ENCODE results near the gene PUS7. TPM values are rescaled to one million over a fixed set of nuclear protein-coding genes. Genes with fewer than 3 reads are reported as not detected.

PUS7 gene
- 8.8 TPM for polyA plus RNA-seq (2012; ENCODE audit: insufficient read depth, insufficient read length, low read depth)

GRCh38 chr7:105521717-105522463 lies at the start of gene PUS7:
TSS of gene PUS7 (minus strand) at chr7:105522271. CDS start at chr7:105508512, 13,759 bp downstream.
- H3K4me3 ChIP-seq (ENCODE audit: low read depth, low read length) = peak within 1 kb of the TSS; percentile 79
- H3K36me3 ChIP-seq = peaks cover 34% of the 10 kb centered on the region
- DNase-seq = peak; percentile 94
- no peaks in the 10 kb centered on the region for H3K9me3 ChIP-seq
- no peak for TF ChIP-seq CTCF (IDR thresholded peaks at IDR 0.05; ENCODE audit: low read depth, low read length)
- H3K27me3 ChIP-seq = no peaks in the 10 kb centered on the region
- no peaks in the 10 kb centered on the region; the same call in 1 of the 2 replicates for H3K4me1 ChIP-seq

- TF ChIP-seq CTCF (IDR thresholded peaks at IDR 0.05; ENCODE audit: low read depth, low read length) = no peak
- DNase-seq = no peak
- Histone ChIP-seq H3K4me3 (ENCODE audit: low read depth, low read length) (no peak overlapping the region), H3K27me3 (no peaks in the 10 kb centered on the region), H3K9me3 (no peaks in the 10 kb centered on the region), H3K36me3 (peaks cover 37% of the 10 kb centered on the region), H3K4me1 (no peaks in the 10 kb centered on the region)
Measured at GRCh38 chr7:105567821-105568220, 45.8 kb upstream of the PUS7 start.

- TF ChIP-seq CTCF (IDR thresholded peaks at IDR 0.05; ENCODE audit: low read depth, low read length) = no peak
- Histone ChIP-seq H3K4me1 (no peaks in the 10 kb centered on the region), H3K27me3 (no peaks in the 10 kb centered on the region), H3K36me3 (peaks cover 44% of the 10 kb centered on the region), H3K9me3 (no peaks in the 10 kb centered on the region), H3K4me3 (ENCODE audit: low read depth, low read length) (no peak overlapping the region)
- no peak for DNase-seq
Measured at GRCh38 chr7:105567024-105567423, 45.0 kb upstream of the PUS7 start.

- DNase-seq = no peak
- TF ChIP-seq CTCF (IDR thresholded peaks at IDR 0.05; ENCODE audit: low read depth, low read length) = no peak
- Histone ChIP-seq H3K4me3 (ENCODE audit: low read depth, low read length) (no peak overlapping the region), H3K4me1 (no peaks in the 10 kb centered on the region), H3K9me3 (no peaks in the 10 kb centered on the region), H3K36me3 (peaks cover 52% of the 10 kb centered on the region), H3K27me3 (no peaks in the 10 kb centered on the region)
Measured at GRCh38 chr7:105565190-105565589, 43.1 kb upstream of the PUS7 start.

GRCh38 chr7:105559926-105560325 lies 37.9 kb upstream of the PUS7 start:
- Histone ChIP-seq H3K4me3 (ENCODE audit: low read depth, low read length) (no peak overlapping the region), H3K9me3 (no peaks in the 10 kb centered on the region), H3K36me3 (peaks cover 61% of the 10 kb centered on the region), H3K4me1 (no peaks in the 10 kb centered on the region), H3K27me3 (no peaks in the 10 kb centered on the region)
- no peak for TF ChIP-seq CTCF (IDR thresholded peaks at IDR 0.05; ENCODE audit: low read depth, low read length)
- DNase-seq = no peak

GRCh38 chr7:105538339-105538738 lies 16.3 kb upstream of the PUS7 start:
- H3K36me3 ChIP-seq = peaks cover 55% of the 10 kb centered on the region
- no peak for DNase-seq

More at GRCh38 chr7:105538339-105538738, 16.3 kb upstream of the PUS7 start:
- no peaks in the 10 kb centered on the region for H3K27me3 ChIP-seq
- no peaks in the 10 kb centered on the region for H3K9me3 ChIP-seq
- TF ChIP-seq CTCF (IDR thresholded peaks at IDR 0.05; ENCODE audit: low read depth, low read length) = no peak
- no peaks in the 10 kb centered on the region for H3K4me1 ChIP-seq
- H3K4me3 ChIP-seq (ENCODE audit: low read depth, low read length) = no peak overlapping the region
